Measurements from ENCODE around the gene SLFN12L.
"Not testable (repeated sequence)": the region's sequence is repeated elsewhere in the genome, so short reads cannot be mapped to it uniquely, and the experiment has no call there.

DNA sequence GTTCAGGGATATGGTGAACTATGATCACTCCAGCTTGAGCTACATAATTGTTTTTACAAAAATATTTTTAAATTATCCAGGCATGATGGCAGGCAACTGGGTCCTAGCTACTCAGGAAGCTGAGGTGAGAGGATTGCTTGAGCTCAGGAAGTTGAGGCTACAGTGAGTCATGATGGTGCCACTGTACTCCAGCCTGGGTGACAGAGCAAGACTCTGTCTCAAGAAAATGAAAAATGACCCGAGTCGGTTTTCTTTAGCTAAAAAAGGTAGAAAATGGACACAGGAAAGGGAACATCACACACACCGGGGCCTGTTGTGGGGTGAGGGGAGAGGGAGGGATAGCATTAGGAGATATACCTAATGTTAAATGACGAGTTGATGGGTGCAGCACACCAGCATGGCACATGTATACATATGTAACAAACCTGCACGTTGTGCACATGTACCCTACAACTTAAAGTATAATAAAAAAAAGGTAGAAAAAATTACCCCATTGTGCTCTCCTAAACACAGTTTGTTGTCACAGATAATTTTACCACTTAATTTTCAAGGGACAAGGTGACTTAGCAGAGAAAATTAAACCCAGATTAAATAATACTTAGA is 15.7 kb downstream of the SLFN12L start:
- TF ChIP-seq, protein P1, sequence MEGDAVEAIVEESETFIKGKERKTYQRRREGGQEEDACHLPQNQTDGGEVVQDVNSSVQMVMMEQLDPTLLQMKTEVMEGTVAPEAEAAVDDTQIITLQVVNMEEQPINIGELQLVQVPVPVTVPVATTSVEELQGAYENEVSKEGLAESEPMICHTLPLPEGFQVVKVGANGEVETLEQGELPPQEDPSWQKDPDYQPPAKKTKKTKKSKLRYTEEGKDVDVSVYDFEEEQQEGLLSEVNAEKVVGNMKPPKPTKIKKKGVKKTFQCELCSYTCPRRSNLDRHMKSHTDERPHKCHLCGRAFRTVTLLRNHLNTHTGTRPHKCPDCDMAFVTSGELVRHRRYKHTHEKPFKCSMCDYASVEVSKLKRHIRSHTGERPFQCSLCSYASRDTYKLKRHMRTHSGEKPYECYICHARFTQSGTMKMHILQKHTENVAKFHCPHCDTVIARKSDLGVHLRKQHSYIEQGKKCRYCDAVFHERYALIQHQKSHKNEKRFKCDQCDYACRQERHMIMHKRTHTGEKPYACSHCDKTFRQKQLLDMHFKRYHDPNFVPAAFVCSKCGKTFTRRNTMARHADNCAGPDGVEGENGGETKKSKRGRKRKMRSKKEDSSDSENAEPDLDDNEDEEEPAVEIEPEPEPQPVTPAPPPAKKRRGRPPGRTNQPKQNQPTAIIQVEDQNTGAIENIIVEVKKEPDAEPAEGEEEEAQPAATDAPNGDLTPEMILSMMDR (IDR thresholded peaks at IDR 0.05), result not testable (repeated sequence)
- not testable (repeated sequence) for TF ChIP-seq POLR2A (IDR thresholded peaks at IDR 0.05)
